HG03442 (cell line): ENCODE measurements around the gene MGARP.
"Not testable (repeated sequence)": the region's sequence is repeated elsewhere in the genome, so short reads cannot be mapped to it uniquely, and the experiment has no call there.

ENCODE experiments used
- ATAC-seq: cut with Tn5 transposase; IDR thresholded peaks from one replicate; pipeline ENCODE4 v1.9.1; 2021; ENCODE audit warnings: mild to moderate bottlenecking, moderate library complexity; ENCODE audit not compliant: unreplicated experiment

MGARP gene

GRCh38 chr4:139279760-139280620 is at the start of gene MGARP:
Gene MGARP, minus strand, starts transcription at chr4:139280225. Its CDS starts 67 bp downstream, at chr4:139280158.
- no peak for ATAC-seq

DNA sequence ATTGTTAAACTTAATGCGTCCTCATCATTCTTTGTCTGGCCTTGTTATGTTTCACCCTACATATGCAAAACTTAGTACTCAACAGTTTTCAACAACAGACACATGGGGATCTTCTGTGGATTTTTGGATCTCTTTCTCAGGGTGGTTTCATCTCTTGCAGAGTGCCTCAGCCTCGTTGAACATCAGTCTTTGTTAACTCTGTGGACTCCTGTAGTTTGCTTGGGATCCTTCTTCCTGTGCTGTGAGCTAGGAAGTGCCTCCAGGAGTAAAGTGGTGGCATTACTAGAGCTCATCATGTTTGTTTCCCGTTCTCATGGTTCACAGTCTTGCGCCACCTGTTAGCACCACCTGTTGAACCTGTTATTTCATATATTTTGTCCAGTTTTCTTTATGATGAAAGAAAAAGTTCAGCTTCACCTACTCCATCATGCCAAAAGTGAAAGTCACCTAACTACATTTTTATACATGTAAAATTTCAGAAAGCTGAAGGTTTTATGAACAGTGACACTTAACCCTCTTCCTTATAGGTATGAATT is 49.7 kb upstream of the MGARP start:
- ATAC-seq = no peak

GRCh38 chr4:139324620-139325019 is 44.6 kb upstream of the MGARP start:
- ATAC-seq = no peak

- not testable (repeated sequence) for ATAC-seq
Measured at GRCh38 chr4:139322541-139322940, 42.5 kb upstream of the MGARP start.

DNA sequence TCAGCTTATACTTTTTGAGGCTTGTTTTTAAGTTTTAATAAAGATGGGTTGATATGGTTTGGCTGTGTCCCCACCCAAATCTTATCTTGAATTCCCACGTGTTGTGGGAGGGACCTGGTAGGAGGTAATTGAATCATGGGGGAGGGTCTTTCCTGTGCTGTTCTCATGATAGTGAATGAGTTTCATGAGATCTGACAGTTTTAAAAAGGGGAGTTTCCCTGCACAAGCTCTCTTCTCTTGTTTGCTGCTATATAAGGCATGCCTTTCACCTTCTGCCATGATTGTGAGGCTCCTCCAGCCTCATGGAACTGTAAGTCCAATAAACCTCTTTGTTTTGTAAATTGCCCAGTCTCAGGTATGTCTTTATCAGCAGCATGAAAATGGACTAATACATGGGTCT is 42.0 kb upstream of the MGARP start:
- ATAC-seq = not testable (repeated sequence)

DNA sequence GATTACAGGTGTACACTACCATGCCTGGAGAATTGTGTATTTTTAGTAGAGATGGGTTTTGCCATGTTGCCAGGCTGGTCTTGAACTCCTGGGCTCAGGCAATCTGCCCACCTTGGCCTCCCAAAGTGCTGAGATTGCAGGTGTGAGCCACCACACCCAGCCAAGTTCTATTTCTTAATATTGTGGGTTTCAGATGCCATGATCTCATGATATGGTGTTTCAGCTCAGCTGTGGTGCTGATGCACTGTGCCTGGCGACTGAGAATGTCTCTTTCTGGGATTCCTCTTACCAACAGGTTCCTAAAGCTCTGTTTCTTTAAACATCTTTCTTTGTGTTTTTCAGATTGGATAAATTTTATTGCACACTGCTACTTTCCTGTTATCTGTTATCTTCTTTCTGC is 39.5 kb upstream of the MGARP start:
- no peak for ATAC-seq

GRCh38 chr4:139317635-139318034 is 37.6 kb upstream of the MGARP start:
- ATAC-seq = no peak

DNA sequence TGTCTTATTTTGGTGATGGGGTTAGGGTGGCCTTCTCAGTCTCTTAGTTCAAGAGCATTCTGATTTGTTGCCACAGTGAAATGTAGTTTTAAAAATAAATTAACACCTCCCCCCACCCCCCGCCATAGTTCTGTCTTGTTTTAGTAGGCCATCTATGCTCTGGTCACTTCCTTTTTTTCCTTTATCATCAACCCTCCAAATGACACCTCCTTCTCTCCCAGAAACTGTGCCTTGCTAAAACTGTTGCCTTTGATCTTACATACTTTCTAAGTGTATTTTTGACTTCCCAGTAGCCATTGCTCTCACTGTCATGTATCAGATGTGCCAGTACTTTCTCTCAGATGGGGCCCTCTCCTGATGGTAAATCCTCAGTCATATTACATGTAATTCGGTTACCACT is 36.7 kb upstream of the MGARP start:
- ATAC-seq = no peak

DNA sequence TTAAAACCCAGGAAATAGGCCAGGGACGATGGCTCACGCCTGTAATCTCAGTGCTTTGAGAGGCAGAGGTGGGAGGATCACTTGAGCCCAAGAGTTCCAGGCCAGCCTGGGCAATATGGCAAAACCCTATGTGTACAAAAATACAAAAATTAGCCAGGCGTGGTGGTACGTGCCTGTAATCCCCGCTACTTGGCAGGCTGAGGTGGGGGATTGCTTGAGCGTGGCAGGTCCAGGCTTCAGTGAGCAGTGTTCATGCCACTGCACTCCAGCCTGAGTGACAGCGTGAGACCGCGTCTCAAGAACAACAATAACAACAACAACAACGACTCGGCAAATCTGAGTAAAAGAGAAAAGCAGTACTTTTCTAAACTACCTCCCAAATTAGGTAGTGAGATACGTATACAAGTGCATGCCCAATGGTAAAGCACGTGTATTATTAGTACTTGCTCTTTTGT is 35.2 kb upstream of the MGARP start:
- peak; percentile 69 for ATAC-seq

DNA sequence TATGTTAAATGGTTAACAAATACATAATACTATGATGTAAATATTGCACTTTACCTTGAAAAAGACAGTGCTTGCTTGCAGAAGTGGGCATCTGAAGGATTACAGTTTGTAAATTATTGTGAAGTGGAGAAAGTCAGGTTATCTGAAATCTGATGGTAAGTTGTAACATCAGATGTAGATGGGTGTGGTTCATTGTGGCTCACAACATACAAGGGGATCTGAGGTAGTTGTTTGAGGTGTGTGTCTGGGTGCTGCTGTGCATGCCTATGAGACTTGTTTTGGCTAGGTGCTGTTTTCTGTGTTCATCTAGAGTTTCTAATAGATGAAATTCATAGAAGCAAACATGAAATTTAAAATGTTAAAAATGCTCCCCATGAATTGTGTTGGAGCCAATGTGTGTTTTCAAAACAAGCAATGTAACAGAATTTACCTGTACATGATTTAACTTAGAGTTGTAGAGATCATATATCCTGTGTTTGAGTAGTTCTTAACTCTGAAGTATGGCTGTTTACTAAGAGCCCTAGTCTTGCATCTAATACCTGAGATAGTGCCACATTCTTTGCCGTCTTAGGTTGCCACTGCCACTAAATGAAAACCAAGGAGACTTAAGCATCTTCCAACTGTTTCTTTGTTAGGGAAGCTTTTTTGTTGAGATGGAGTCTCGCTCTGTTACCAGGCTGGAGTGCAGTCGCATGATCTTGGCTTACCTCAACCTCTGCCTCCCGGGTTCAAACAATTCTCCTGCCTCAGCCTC is 34.2 kb upstream of the MGARP start:
- no peak for ATAC-seq

- not testable (repeated sequence) for ATAC-seq
Measured at GRCh38 chr4:139313414-139313813, 33.4 kb upstream of the MGARP start.

DNA sequence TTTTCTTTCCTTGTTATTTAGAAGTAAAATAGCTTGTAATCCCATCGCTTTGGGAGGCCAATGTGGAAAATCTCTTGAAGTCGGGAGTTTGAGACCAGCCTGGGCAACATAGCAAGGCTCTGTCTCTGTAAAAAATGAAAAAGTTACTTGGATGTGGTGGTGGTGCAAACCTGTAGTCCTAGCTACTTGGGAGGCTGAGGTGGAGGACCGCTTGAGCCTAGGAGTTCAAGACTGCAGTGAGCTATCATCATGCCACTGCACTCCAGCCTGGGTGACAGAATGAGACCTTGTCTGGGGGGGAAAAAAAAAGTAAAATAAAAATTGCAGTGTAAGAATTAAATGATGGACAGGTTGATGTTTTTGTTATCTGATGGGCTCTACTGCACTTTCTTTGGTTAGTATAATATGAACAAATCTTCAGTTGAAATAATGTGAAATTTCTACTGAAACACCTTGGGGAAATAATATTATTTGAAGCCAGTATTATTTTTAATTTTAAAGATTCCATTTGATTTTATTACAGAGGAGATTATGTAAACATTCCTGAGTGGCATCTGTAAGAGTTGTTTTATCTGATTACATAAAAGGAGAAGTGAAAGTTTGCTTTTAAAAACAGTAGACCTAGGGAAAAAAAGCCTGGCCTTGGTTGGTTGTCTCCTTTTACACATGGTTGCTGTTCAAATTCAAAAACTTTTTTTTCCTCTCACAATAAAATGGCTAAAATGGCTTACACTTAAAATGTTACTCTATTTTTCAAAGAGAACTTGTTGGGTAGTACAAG is 32.7 kb upstream of the MGARP start:
- no peak for ATAC-seq

DNA sequence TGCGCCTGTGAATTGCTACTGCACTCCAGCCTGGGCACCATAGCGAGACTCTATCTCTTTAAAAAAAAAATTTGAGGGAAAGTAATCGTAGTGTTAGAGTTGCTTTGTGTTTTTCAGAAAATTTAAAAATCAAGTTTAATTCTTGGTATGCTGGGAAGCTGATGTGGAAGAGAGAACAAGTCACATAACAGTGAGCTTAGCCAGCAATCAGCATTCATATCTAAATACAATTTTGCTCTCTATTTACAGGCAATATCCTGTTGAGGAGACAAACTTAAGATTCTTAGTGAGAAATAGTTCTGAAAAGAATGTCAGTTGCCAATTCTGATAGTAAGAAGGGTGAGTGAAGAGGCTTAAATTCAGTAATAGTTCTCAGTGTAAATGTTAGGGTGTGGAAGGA is 31.9 kb upstream of the MGARP start:
- ATAC-seq = no peak

- ATAC-seq = no peak
Measured at GRCh38 chr4:139304920-139305319, 24.9 kb upstream of the MGARP start.

GRCh38 chr4:139301821-139302611 is 22.0 kb upstream of the MGARP start, which contains the start of gene NDUFC1:
Gene NDUFC1, minus strand, starts transcription at chr4:139302477. Its CDS starts 6,679 bp downstream, at chr4:139295798.
- peak; percentile 33 for ATAC-seq

DNA sequence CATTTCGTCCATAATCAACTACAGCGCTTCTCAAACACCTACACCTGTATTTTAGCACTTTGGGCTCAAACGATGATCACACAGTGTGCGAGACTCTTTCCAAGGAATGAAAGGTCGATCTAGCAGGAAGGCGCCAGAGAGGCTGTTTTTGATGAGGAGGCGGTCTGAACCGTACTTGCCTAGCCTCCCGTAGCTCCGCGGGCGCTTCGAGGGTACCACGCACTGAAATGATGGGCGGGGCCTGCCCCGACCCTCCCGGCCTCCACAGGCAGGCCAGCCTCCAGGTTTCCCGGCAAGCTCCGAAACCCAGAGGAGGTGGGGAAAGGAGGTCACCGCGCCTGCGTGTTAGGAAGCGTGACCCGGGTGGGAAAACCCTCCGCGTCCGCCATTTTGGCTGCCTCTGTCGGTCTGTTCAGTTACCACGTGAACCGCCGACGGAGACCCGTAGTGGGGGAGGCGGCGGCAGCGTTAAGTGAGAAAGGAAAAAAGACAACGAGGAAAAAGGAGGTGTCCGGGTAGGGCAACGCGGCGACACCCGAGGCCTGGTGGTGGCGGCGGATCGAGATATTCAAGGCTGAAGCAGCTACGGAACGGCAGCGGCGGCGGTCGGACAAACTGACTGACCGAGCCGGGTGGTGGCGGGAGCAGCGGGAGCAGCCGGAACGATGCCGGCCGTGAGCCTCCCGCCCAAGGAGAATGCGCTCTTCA is 21.2 kb upstream of the MGARP start, which contains the start of gene NAA15:
Gene NAA15, plus strand, starts transcription at position 393 of the 708 bp plus-strand sequence. Its CDS starts 273 bp downstream, at position 666.
- ATAC-seq = peak; percentile 80

- ATAC-seq = peak; percentile 6
Measured at GRCh38 chr4:139300431-139301112, 20.5 kb upstream of the MGARP start.

DNA sequence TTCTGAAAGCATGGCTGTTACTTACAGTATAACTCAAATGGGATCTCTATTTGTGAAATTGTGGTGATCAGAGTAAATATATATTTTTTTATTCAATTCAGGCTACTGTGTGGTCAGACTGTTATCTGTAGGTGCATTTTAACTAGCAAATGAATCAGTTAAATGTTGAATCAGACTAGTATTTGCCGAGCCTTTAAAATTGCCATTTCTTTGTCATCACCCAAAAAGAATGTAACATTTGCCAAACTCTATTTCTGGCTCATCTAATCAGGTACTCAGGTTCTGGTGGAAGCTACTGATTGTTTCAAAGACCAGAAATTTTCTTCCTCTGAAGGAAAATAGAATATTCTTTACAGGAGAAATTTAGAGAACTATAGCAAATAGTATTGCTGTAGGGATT is 19.5 kb upstream of the MGARP start:
- ATAC-seq = no peak

- no peak for ATAC-seq
Measured at GRCh38 chr4:139297001-139297410, 17.0 kb upstream of the MGARP start.
